Skin epidermis (tissue), 12 donors: ENCODE results near the gene FASN.

Experiments
- H3K27ac ChIP-seq, 21 experiments: fragments of 200-600 bp; sonication (generic) in 11 of 21; one replicate each; pipeline ENCODE4 v1.5.0; 2020; ENCODE audit warnings: mild to moderate bottlenecking in 3 of 21, inconsistent platforms in 2 of 21, moderate library complexity in 2 of 21
- H3K4me3 ChIP-seq, 7 experiments: fragments of 200-600 bp; sonication (generic) in 2 of 7; one replicate each; pipeline ENCODE4 v1.5.0; 2020; ENCODE audit warnings: inconsistent platforms in 2 of 7, mild to moderate bottlenecking in 2 of 7, moderate library complexity in 1 of 7

Gene FASN

GRCh38 chr17:82036634-82037091 lies 61.4 kb downstream of the FASN start:
- H3K4me3 ChIP-seq = peak overlapping the region; percentile 27 to 74 (median 60)
- peak overlapping the region; percentile 52 to 95 (median 85) for H3K27ac ChIP-seq

DNA sequence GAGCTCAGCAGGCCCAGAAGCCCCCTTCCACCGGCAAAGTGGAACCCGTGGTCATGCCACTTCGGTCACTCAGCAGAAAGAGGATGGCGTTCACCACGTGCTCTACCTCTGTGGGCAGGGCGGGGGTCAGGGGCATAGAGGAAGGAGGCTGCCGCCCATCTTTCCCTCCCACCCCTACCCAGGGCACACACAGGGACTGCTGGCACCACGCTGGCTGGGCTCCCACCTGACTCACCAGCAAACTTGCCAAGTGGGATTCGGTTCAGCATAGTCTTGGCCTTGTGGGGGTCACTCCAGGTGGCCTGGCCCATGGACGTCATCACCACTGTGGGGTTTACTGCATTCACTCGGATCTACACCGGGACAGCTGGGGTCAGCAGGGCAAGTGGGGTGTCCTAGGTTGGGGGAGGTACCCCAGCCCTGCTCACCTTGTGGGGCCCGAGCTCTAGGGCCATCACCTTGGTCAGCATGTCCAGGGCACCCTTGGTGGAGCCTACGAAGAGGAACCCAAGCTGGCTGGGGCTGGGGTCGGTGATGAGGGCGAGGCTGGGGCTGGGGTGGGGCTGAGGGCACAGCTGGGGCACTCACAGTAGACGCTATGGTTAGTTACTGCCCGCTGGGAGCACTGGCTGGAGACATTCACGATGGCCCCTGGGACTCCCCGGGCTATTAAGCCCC lies 61.9 kb downstream of the FASN start:
- H3K27ac ChIP-seq = peak overlapping the region in 3 of 21 experiments; percentile 80 to 82 (median 82)

DNA sequence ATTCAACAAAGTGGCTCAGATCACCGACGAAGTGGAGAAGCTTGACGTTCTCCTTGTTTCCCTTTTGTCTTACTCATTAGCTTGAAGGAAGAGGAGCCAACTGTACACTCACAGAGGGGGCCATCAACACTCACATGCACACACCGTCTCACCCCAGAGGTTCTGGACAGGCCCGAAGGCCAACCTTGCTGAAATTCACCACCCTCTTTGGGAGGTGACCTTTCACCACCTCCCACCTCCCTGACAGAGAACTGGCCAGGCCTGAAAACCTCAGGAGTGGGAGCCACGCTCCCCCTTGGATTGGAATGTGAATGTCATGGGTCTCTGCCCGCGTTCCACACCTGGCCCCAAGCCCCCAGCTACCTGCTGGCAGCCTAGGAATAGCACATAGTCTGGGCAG lies 62.5 kb downstream of the FASN start:
- Histone ChIP-seq H3K4me3 (no peak overlapping the region), H3K27ac (no peak overlapping the region)

More for the DNA sequence above, 61.9 kb downstream of the FASN start:
- H3K4me3 ChIP-seq = peak overlapping the region in 3 of 7 experiments; percentile 60 to 74 (median 65)

GRCh38 chr17:82034371-82035011 lies 63.5 kb downstream of the FASN start:
- Histone ChIP-seq H3K27ac (no peak overlapping the region), H3K4me3 (no peak overlapping the region)

DNA sequence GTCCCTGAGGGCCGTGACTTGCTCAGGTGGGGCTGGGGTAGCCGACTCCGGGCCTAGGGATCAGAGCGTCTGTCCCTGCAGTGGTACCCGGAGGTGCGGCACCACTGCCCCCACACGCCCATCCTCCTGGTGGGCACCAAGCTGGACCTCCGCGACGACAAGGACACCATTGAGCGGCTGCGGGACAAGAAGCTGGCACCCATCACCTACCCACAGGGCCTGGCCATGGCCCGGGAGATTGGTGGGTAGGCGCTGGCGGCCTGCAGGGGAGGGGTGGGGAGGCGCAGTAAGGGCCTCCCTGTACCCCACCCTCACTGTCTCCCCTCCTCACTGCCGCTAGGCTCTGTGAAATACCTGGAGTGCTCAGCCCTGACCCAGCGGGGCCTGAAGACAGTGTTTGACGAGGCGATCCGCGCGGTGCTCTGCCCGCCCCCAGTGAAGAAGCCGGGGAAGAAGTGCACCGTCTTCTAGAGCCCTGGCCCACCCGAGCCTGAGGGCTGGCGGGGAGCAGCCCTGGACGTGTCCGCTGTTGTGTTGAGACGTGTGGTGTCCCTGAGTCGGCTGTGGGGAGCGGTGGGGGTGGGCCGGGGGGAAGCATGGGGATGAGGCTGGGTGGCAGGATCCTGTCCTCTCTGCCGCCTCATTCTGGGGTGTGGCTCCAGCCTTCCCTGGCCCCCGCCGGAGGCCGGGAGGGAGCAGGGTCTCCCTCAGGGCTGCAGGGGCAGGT lies 64.5 kb downstream of the FASN start:
- H3K4me3 ChIP-seq = no peak overlapping the region
- no peak overlapping the region for H3K27ac ChIP-seq

DNA sequence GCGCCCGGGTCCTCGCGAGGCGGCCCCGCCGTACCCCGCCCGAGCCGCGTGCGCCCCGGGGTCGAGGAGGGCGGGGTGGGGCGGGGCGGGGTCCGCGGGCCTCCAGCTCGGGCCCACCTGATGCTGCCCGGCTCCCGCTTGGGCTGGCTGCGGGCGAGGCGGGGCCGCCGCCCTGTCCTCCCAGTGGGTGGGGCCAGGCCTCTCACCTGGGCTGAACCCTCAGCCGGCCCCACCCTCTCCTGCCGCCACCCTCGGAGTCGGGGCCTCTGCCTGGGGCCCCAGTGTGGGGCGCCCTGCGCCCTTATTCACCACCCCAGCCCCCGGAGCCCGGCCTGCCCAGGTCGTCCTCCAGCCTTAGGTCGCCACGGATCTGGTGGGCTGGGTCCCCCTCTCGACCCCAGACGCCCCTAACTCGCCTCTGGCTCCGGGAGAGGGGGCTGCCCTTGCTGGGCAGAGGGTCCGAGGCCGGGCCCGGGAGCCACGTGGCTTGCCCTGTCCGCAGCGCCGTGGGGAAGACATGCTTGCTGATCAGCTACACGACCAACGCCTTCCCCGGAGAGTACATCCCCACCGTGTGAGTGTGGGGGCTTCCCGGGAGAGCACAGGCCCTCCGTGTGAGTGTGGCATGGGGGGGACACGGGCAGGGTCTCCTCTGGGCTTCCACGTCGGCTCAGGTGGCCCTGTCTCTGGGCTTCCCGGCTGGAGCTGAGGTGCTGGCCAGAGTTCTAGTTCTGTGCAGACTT lies 66.0 kb downstream of the FASN start:
- H3K4me3 ChIP-seq = peak overlapping the region in 6 of 7 experiments; percentile 20 to 49 (median 29)
- H3K27ac ChIP-seq = peak overlapping the region in 6 of 21 experiments; percentile 11 to 67 (median 48)

- Histone ChIP-seq H3K27ac (peak within 1 kb of the TSS in 12 of 21 experiments; percentile 11 to 67 (median 52)), H3K4me3 (peak within 1 kb of the TSS; percentile 32 to 49 (median 42))
These were observed 66.6 kb downstream of the FASN start, which contains the start of gene RAC3 for GRCh38 chr17:82031303-82031884. Gene RAC3, plus strand, starts transcription at chr17:82031678. Its CDS starts 84 bp downstream, at chr17:82031762.

DNA sequence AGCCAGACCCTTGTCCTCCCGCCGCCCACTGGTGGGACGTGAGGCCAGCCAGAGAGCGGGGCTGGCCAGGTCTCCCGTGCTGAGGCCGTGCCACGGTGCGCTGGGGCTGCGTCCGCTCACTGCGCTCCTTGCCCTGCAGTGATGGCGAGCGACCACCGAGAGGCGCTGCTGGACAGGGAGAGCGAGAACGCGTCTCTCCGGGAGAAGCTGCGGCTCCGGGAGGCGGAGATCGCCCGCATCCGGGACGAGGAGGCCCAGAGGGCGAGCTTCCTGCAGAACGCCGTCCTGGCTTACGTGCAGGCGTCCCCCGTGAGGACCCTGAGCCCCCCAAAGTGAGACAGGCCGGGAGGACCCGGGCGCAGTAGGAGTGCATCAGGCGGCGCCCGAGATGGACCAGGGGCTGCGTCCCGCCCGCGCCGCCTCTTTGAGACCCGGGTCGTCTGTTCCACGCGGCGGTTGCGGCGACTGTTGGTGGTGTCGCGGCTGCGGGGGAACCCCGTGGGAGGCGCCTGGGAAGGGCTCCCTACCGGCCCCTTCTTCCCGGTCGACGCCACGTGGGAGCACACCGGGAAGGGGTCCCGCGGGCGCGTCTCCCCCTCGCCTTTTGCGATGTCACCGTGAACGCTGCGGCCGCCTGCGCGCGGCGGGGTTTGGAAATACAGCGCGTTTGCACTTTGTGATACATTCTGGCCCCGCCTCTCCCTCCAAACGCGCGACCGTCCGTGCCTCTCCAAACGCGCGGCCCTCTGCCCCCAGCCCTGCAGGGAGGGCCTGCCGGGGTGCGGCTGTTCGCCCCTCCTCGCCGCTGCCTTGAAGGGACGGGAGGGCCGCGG lies 67.3 kb downstream of the FASN start:
- Histone ChIP-seq H3K27ac (peak overlapping the region in 10 of 21 experiments; percentile 18 to 65 (median 50)), H3K4me3 (peak overlapping the region; percentile 32 to 49 (median 42))

DNA sequence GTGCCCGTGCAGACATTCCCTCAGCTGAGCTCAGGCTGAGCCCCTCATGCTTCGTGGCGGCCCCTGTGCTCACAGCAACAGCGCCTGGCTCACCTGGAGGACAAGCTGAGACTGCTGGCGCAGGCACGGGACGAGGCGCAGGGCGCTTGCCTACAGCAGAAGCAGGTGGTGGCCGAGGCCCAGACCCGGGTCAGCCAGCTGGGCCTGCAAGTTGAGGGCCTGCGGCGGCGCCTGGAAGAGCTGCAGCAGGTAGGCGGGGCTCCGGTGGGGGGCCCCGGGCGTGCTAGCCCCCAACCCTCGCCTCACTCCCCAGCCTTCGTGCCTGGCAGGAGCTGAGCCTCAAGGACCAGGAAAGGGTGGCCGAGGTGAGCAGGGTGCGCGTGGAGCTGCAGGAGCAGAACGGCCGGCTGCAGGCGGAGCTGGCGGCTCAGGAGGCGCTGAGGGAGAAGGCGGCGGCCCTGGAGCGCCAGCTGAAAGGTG lies 68.0 kb downstream of the FASN start:
- Histone ChIP-seq H3K4me3 (peak overlapping the region in 3 of 7 experiments; percentile 46 to 49 (median 49)), H3K27ac (peak overlapping the region in 1 of 21 experiments; percentile 50)

GRCh38 chr17:82029391-82029790 lies 68.6 kb downstream of the FASN start:
- no peak overlapping the region for H3K27ac ChIP-seq
- no peak overlapping the region for H3K4me3 ChIP-seq

GRCh38 chr17:82028966-82029365 lies 69.1 kb downstream of the FASN start:
- no peak overlapping the region for H3K27ac ChIP-seq
- no peak overlapping the region for H3K4me3 ChIP-seq
